Activated CD8-positive, alpha-beta T cell treated with anti-CD3 and anti-CD28 coated beads for 36 hours (primary cell): ENCODE results near the gene NOTCH3. TPM values are rescaled to one million over a fixed set of nuclear protein-coding genes. Genes with fewer than 3 reads are reported as not detected.
A peak's percentile ranks its signal among the peaks of the same experiment; 100 is the strongest.

Experiments
- ATAC-seq: fragments of 200-7000 bp; cut with Tn5 transposase; one replicate; pipeline ENCODE4 v1.10.0; 2021; ENCODE audit warnings: mild to moderate bottlenecking, moderate library complexity
- CTCF ChIA-PET: fragments of 350-600 bp; sonication (Branson Sonifier 250); formaldehyde crosslinking; loops from one replicate; lab custom pipeline; 2021; ENCODE audit warnings: antibody characterized with exemption; lab: Charles Lee
- POLR2A ChIA-PET: fragments of 350-600 bp; sonication (Branson Sonifier 250); formaldehyde crosslinking; loops from one replicate; lab custom pipeline; 2021; ENCODE audit warnings: antibody characterized with exemption; lab: Charles Lee
- DNase-seq: peaks from one replicate; pipeline ENCODE4 v3.0.0-alpha.2; 2020
- H3K27ac Mint-ChIP-seq: one replicate; pipeline ENCODE4 v1.8.0; 2021; ENCODE audit warnings: mild to moderate bottlenecking, mixed read lengths
- H3K27me3 Mint-ChIP-seq: one replicate; pipeline ENCODE4 v1.8.0; 2021; ENCODE audit warnings: mixed read lengths
- H3K36me3 Mint-ChIP-seq: one replicate; pipeline ENCODE4 v1.8.0; 2021; ENCODE audit warnings: low read depth, mixed read lengths
- H3K4me1 Mint-ChIP-seq: one replicate; pipeline ENCODE4 v1.8.0; 2021; ENCODE audit warnings: low read depth, mixed read lengths
- H3K4me3 Mint-ChIP-seq: one replicate; pipeline ENCODE4 v1.8.0; 2021; ENCODE audit warnings: mild to moderate bottlenecking, moderate library complexity, mixed read lengths
- H3K9me3 Mint-ChIP-seq: one replicate; pipeline ENCODE4 v1.8.0; 2021; ENCODE audit warnings: mixed read lengths
- CTCF ChIP-seq: fragments of 200-600 bp; IDR thresholded peaks from one replicate; pipeline ENCODE4 v1.8.0; 2022; ENCODE audit warnings: antibody characterized with exemption, mild to moderate bottlenecking
- intact Hi-C: fragments of 100-400 bp; cut with micrococcal nuclease; formaldehyde crosslinking; loops from one replicate; pipeline ENCODE4 v1.10.0; 2022
- total RNA-seq, 2 experiments: library from RNA; stranded (reverse); gene quantifications; one replicate each; pipeline ENCODE4 v1.2.3, GENCODE V29; 2021

The NOTCH3 gene
- total RNA-seq, 2 experiments from 2014 or later = 0.16 TPM; not detected in 1

GRCh38 chr19:15195371-15196334 lies 5.1 kb downstream of the NOTCH3 start:
- DNase-seq (peak; percentile 46), ATAC-seq (peak; percentile 69)
- intact Hi-C loops = no loop called here
- Mint-ChIP-seq H3K36me3 (no peaks in the 10 kb centered on the region), H3K9me3 (no peaks in the 10 kb centered on the region), H3K4me3 (no peak overlapping the region), H3K27ac (no peak overlapping the region), H3K27me3 (peaks cover 52% of the 10 kb centered on the region), H3K4me1 (peaks cover 9% of the 10 kb centered on the region)
- POLR2A ChIA-PET = no interaction called here
- TF ChIP-seq CTCF = no peak
- CTCF ChIA-PET = no interaction called here

GRCh38 chr19:15194938-15195337 lies 5.9 kb downstream of the NOTCH3 start:
- Mint-ChIP-seq H3K27ac (no peak overlapping the region), H3K4me1 (peaks cover 9% of the 10 kb centered on the region), H3K9me3 (no peaks in the 10 kb centered on the region), H3K4me3 (no peak overlapping the region), H3K27me3 (peaks cover 52% of the 10 kb centered on the region), H3K36me3 (no peaks in the 10 kb centered on the region)
- ChIA-PET POLR2A (no interaction called here), CTCF (no interaction called here)
- ATAC-seq = peak; percentile 14
- intact Hi-C loops = no loop called here
- TF ChIP-seq CTCF = no peak
- DNase-seq = peak; percentile 20

GRCh38 chr19:15191982-15192381 lies 8.8 kb downstream of the NOTCH3 start:
- ATAC-seq (no peak), DNase-seq (no peak)
- CTCF ChIA-PET = no interaction called here
- POLR2A ChIA-PET = no interaction called here
- intact Hi-C loops = no loop called here
- Mint-ChIP-seq H3K36me3 (no peaks in the 10 kb centered on the region), H3K9me3 (no peaks in the 10 kb centered on the region), H3K27ac (no peak overlapping the region), H3K4me3 (no peak overlapping the region), H3K27me3 (peaks cover 34% of the 10 kb centered on the region), H3K4me1 (peaks cover 4% of the 10 kb centered on the region)
- TF ChIP-seq CTCF = no peak

GRCh38 chr19:15191514-15191913 lies 9.3 kb downstream of the NOTCH3 start:
- intact Hi-C loops = no loop called here
- Mint-ChIP-seq H3K27ac (no peak overlapping the region), H3K4me1 (no peaks in the 10 kb centered on the region), H3K36me3 (no peaks in the 10 kb centered on the region), H3K9me3 (no peaks in the 10 kb centered on the region), H3K4me3 (no peak overlapping the region), H3K27me3 (peaks cover 30% of the 10 kb centered on the region)
- ATAC-seq (no peak), DNase-seq (no peak)
- TF ChIP-seq CTCF = no peak
- ChIA-PET POLR2A (no interaction called here), CTCF (no interaction called here)

GRCh38 chr19:15188851-15189250 lies 11.9 kb downstream of the NOTCH3 start:
- ATAC-seq (no peak), DNase-seq (no peak)
- TF ChIP-seq CTCF = no peak
- CTCF ChIA-PET = no interaction called here
- intact Hi-C loops = no loop called here
- no peaks in the 10 kb centered on the region for H3K4me1 Mint-ChIP-seq
- no peak overlapping the region for H3K4me3 Mint-ChIP-seq
- no peaks in the 10 kb centered on the region for H3K36me3 Mint-ChIP-seq
- peaks cover 10% of the 10 kb centered on the region for H3K27me3 Mint-ChIP-seq
- POLR2A ChIA-PET = no interaction called here
- no peak overlapping the region for H3K27ac Mint-ChIP-seq
- no peaks in the 10 kb centered on the region for H3K9me3 Mint-ChIP-seq
